HepG2 (cell line): ENCODE results near the gene MTMR4. TPM values are rescaled to one million over a fixed set of nuclear protein-coding genes. Genes with fewer than 3 reads are reported as not detected.

ENCODE experiments used
- AKNA ChIP-seq: sonication (generic); formaldehyde crosslinking; IDR thresholded peaks from 2 replicates; pipeline ENCODE4 v1.4.0; 2020; ENCODE audit warnings: missing genetic modification reagents, borderline replicate concordance
- ARNT2 ChIP-seq: sonication (generic); formaldehyde crosslinking; IDR thresholded peaks from 2 replicates; pipeline ENCODE4 v1.8.0; 2022; ENCODE audit warnings: mild to moderate bottlenecking, low read depth, missing genetic modification reagents, moderate library complexity
- GFI1 ChIP-seq: sonication (generic); formaldehyde crosslinking; IDR thresholded peaks from 2 replicates; pipeline ENCODE4 v1.5.0; 2020; ENCODE audit warnings: missing genetic modification reagents, mild to moderate bottlenecking, borderline replicate concordance
- MAX ChIP-seq: IDR thresholded peaks from 2 replicates; pipeline ENCODE4 v1.6.1; 2012; ENCODE audit warnings: inconsistent platforms
- NCOA1 ChIP-seq: sonication (generic); formaldehyde crosslinking; IDR thresholded peaks from 2 replicates; pipeline ENCODE4 v1.9.0; 2021; ENCODE audit warnings: missing genetic modification reagents
- NFRKB ChIP-seq: fragments of 450-650 bp; IDR thresholded peaks from 2 replicates; pipeline ENCODE4 v1.6.1; 2017
- NKX3-1 ChIP-seq: sonication (generic); formaldehyde crosslinking; IDR thresholded peaks from 2 replicates; pipeline ENCODE4 v1.5.0; 2020; ENCODE audit warnings: missing genetic modification reagents
- PHB2 ChIP-seq: fragments of 450-650 bp; IDR thresholded peaks from 2 replicates; pipeline ENCODE4 v1.6.1; 2018; ENCODE audit not compliant: partially characterized antibody
- PHF21A ChIP-seq: sonication (generic); formaldehyde crosslinking; IDR thresholded peaks from 2 replicates; pipeline ENCODE4 v1.5.0; 2020; ENCODE audit warnings: mild to moderate bottlenecking, missing genetic modification reagents
- POGK ChIP-seq: sonication (generic); formaldehyde crosslinking; conservative IDR thresholded peaks from 2 replicates; pipeline ENCODE4 v1.8.0; 2022; ENCODE audit warnings: mild to moderate bottlenecking, moderate library complexity, missing genetic modification reagents
- RAD51 ChIP-seq: fragments of 450-650 bp; IDR thresholded peaks from 2 replicates; pipeline ENCODE4 v1.6.1; 2016; ENCODE audit warnings: borderline replicate concordance
- SIX1 ChIP-seq: sonication (generic); formaldehyde crosslinking; IDR thresholded peaks from 2 replicates; pipeline ENCODE4 v1.4.0; 2020; ENCODE audit warnings: missing genetic modification reagents, borderline replicate concordance
- TAF1 ChIP-seq: sonication (generic); formaldehyde crosslinking; IDR thresholded peaks from 2 replicates; pipeline ENCODE4 v1.4.0; 2020; ENCODE audit warnings: missing genetic modification reagents
- ZNF281 ChIP-seq: sonication (generic); formaldehyde crosslinking; IDR thresholded peaks from 2 replicates; pipeline ENCODE4 v1.4.0; 2020; ENCODE audit warnings: missing genetic modification reagents, borderline replicate concordance
- ZNF556 ChIP-seq: sonication (generic); formaldehyde crosslinking; IDR thresholded peaks from 2 replicates; pipeline ENCODE4 v1.4.0; 2020; ENCODE audit warnings: mild to moderate bottlenecking, missing genetic modification reagents, borderline replicate concordance
- ZNF570 ChIP-seq: sonication (generic); formaldehyde crosslinking; IDR thresholded peaks from 2 replicates; pipeline ENCODE4 v1.4.0; 2020; ENCODE audit warnings: mild to moderate bottlenecking, missing genetic modification reagents, borderline replicate concordance
- ZNF7 ChIP-seq: IDR thresholded peaks from 2 replicates; pipeline ENCODE4 v1.6.1; 2016; ENCODE audit warnings: missing biosample characterization, missing genetic modification reagents
- ZNF83 ChIP-seq: sonication (generic); formaldehyde crosslinking; IDR thresholded peaks from 2 replicates; pipeline ENCODE4 v1.4.0; 2020; ENCODE audit warnings: missing genetic modification reagents, mild to moderate bottlenecking, borderline replicate concordance
- polyA plus RNA-seq, 8 experiments: library from polyadenylated mRNA; depleted of rRNA in 3 of 8; stranded (reverse) in 7 of 8; unstranded in 1 of 8; fragments of >200 nt; fragmentation: Illumina TruSeq in 4 of 8; extraction: Trizol in 4 of 8; gene quantifications; 2 replicates each; pipeline versions ENCODE4 v1.2.1 to v1.2.3, GENCODE V29; 2011 to 2016; ENCODE audit warnings: low read depth in 4 of 8, missing spikeins in 1 of 8, mixed read lengths in 1 of 8; ENCODE audit not compliant: insufficient read depth in 1 of 8
- total RNA-seq, 5 experiments: library from RNA; depleted of rRNA; stranded (reverse); fragments of >200 nt; fragmentation: Illumina TruSeq; extraction: Trizol; gene quantifications; 2 replicates each; pipeline ENCODE4 v1.2.3, GENCODE V29; 2016; ENCODE audit warnings: low read depth in 1 of 5
- TF ChIP-seq, protein P1 (sequence below): sonication (generic); formaldehyde crosslinking; IDR thresholded peaks from 2 replicates; pipeline ENCODE4 v1.9.0; 2022; ENCODE audit warnings: low read depth, missing genetic modification reagents

The MTMR4 gene
- total and polyA plus RNA-seq, 2 of the 13 experiments (the other 11 are each of a cell fraction or from before 2014, with no cell fraction given) = 62.5 to 65.1 TPM

DNA sequence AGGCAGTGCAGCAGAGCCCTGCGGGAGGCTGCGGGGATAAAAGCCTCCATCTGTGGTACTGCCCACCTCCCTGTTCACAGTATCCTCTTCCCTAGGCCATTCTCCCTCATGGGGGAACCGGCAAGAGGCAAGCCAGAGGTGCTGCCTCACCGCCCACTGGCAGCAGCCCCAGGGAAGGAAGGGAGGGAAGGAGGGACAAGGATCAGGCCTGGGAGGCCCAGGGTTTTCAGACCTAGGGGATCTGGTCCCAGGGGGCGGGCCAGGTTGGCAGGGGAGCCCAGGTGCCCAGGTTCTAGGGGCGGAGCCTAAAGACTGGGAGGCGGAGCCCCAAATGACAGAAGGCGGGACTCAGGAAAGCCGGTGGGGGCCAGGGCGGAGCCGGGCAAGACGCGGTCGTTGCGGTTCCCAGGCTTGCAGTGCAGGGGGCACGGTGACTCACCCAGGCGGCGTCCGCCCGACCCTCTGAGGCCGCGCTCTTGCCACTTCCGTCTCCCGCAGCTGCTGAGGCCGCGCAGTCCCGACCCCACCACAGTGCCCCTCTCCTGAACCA lies 3.0 kb upstream of the MTMR4 start (continued):
- TF ChIP-seq SIX1 (CRISPR knock-in tag) (no peak), POGK (CRISPR knock-in tag) (no peak), GFI1 (CRISPR knock-in tag) (no peak), NCOA1 (no peak), ARNT2 (0 out of 2 replicates have a peak, but pooled peaks have one; percentile 33), ZNF281 (CRISPR knock-in tag) (no peak), PHF21A (no peak), TAF1 (peak; percentile 78), NKX3-1 (CRISPR knock-in tag) (no peak), AKNA (CRISPR knock-in tag) (no peak), ZNF83 (CRISPR knock-in tag) (no peak), RAD51 (no peak), ZNF556 (CRISPR knock-in tag) (no peak), ZNF570 (CRISPR knock-in tag) (no peak), ZNF7 (no peak), NFRKB (no peak), PHB2 (no peak), MAX (peak; percentile 58; the same call in 1 of the 2 replicates)
- TF ChIP-seq, protein P1, sequence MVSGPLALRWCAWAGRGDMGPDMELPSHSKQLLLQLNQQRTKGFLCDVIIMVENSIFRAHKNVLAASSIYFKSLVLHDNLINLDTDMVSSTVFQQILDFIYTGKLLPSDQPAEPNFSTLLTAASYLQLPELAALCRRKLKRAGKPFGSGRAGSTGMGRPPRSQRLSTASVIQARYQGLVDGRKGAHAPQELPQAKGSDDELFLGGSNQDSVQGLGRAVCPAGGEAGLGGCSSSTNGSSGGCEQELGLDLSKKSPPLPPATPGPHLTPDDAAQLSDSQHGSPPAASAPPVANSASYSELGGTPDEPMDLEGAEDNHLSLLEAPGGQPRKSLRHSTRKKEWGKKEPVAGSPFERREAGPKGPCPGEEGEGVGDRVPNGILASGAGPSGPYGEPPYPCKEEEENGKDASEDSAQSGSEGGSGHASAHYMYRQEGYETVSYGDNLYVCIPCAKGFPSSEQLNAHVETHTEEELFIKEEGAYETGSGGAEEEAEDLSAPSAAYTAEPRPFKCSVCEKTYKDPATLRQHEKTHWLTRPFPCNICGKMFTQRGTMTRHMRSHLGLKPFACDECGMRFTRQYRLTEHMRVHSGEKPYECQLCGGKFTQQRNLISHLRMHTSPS (CRISPR knock-in tag) = peak; percentile 66; the same call in 1 of the 2 replicates
